Duodenal mucosa (tissue), 2 donors: ENCODE data around the gene SCGB3A1.

Experiments used
- H3K27ac ChIP-seq: one replicate; pipeline ENCODE4 v1.7.0; 2013; ENCODE audit warnings: low read depth, low read length
- H3K27me3 ChIP-seq, 2 donors: one replicate each; pipeline ENCODE4 v1.7.0; 2013; ENCODE audit warnings: low read length in 2 of 2, control low read depth in 1 of 2; ENCODE audit not compliant: insufficient read depth in 2 of 2, control insufficient read depth in 1 of 2
- H3K36me3 ChIP-seq, 2 donors: one replicate each; pipeline ENCODE4 v1.7.0; 2013; ENCODE audit warnings: low read length in 2 of 2, control low read depth in 1 of 2; ENCODE audit not compliant: insufficient read depth in 2 of 2, control insufficient read depth in 1 of 2
- H3K4me1 ChIP-seq, 2 donors: one replicate each; pipeline ENCODE4 v1.7.0; 2013; ENCODE audit warnings: low read length in 2 of 2, control low read depth in 1 of 2; ENCODE audit not compliant: insufficient read depth in 2 of 2, control insufficient read depth in 1 of 2
- H3K4me3 ChIP-seq, 2 donors: one replicate each; pipeline ENCODE4 v1.7.0; 2013; ENCODE audit warnings: low read length in 2 of 2, low read depth in 1 of 2
- H3K9ac ChIP-seq, 2 donors: one replicate each; pipeline ENCODE4 v1.7.0; 2013; ENCODE audit warnings: low read length in 2 of 2, low read depth in 1 of 2
- H3K9me3 ChIP-seq, 2 donors: one replicate each; pipeline ENCODE4 v1.7.0; 2013; ENCODE audit warnings: low read length in 2 of 2, control low read depth in 1 of 2; ENCODE audit not compliant: control insufficient read depth in 1 of 2

SCGB3A1 gene

GRCh38 chr5:180605554-180606214 lies 14.4 kb upstream of the SCGB3A1 start:
- Histone ChIP-seq H3K4me3 (no peak overlapping the region), H3K27ac (no peak overlapping the region), H3K9me3 (no peaks in the 10 kb centered on the region), H3K27me3 (no peaks in the 10 kb centered on the region), H3K36me3 (no peaks in the 10 kb centered on the region), H3K9ac (no peak overlapping the region), H3K4me1 (no peaks in the 10 kb centered on the region)

- no peaks in the 10 kb centered on the region for H3K9me3 ChIP-seq
- H3K27ac ChIP-seq, result no peak overlapping the region
- H3K4me1 ChIP-seq, result no peaks in the 10 kb centered on the region
- no peak overlapping the region for H3K9ac ChIP-seq
- H3K27me3 ChIP-seq, result no peaks in the 10 kb centered on the region
- no peak overlapping the region for H3K4me3 ChIP-seq
- H3K36me3 ChIP-seq, result no peaks in the 10 kb centered on the region
These were observed 13.0 kb upstream of the SCGB3A1 start for GRCh38 chr5:180604271-180604670.

GRCh38 chr5:180603076-180603594 lies 11.8 kb upstream of the SCGB3A1 start:
- no peaks in the 10 kb centered on the region for H3K36me3 ChIP-seq
- H3K4me3 ChIP-seq, result no peak overlapping the region

GRCh38 chr5:180602481-180603075 lies 11.3 kb upstream of the SCGB3A1 start:
- Histone ChIP-seq H3K27ac (no peak overlapping the region), H3K4me1 (no peaks in the 10 kb centered on the region), H3K4me3 (no peak overlapping the region), H3K9ac (no peak overlapping the region), H3K27me3 (no peaks in the 10 kb centered on the region), H3K36me3 (no peaks in the 10 kb centered on the region), H3K9me3 (no peaks in the 10 kb centered on the region)

More at GRCh38 chr5:180603076-180603594, 11.8 kb upstream of the SCGB3A1 start:
- H3K27me3 ChIP-seq, result no peaks in the 10 kb centered on the region
- no peaks in the 10 kb centered on the region for H3K4me1 ChIP-seq
- H3K27ac ChIP-seq, result no peak overlapping the region
- no peak overlapping the region for H3K9ac ChIP-seq
- no peaks in the 10 kb centered on the region for H3K9me3 ChIP-seq

GRCh38 chr5:180601591-180602480 lies 10.5 kb upstream of the SCGB3A1 start:
- Histone ChIP-seq H3K27ac (no peak overlapping the region), H3K4me3 (no peak overlapping the region), H3K27me3 (no peaks in the 10 kb centered on the region), H3K36me3 (no peaks in the 10 kb centered on the region), H3K9ac (no peak overlapping the region), H3K9me3 (no peaks in the 10 kb centered on the region), H3K4me1 (no peaks in the 10 kb centered on the region)

GRCh38 chr5:180600554-180601041 lies 9.3 kb upstream of the SCGB3A1 start:
- H3K36me3 ChIP-seq, result no peaks in the 10 kb centered on the region
- no peaks in the 10 kb centered on the region for H3K27me3 ChIP-seq
- H3K9ac ChIP-seq, result no peak overlapping the region
- no peaks in the 10 kb centered on the region for H3K4me1 ChIP-seq
- no peak overlapping the region for H3K4me3 ChIP-seq
- H3K27ac ChIP-seq, result no peak overlapping the region
- no peaks in the 10 kb centered on the region for H3K9me3 ChIP-seq

- Histone ChIP-seq H3K27ac (no peak overlapping the region), H3K9ac (no peak overlapping the region), H3K4me3 (no peak overlapping the region), H3K36me3 (no peaks in the 10 kb centered on the region), H3K4me1 (no peaks in the 10 kb centered on the region), H3K27me3 (no peaks in the 10 kb centered on the region), H3K9me3 (no peaks in the 10 kb centered on the region)
These were observed 8.8 kb upstream of the SCGB3A1 start for GRCh38 chr5:180599981-180600553.

- no peak overlapping the region for H3K27ac ChIP-seq
- H3K27me3 ChIP-seq, result no peaks in the 10 kb centered on the region
- H3K9me3 ChIP-seq, result no peaks in the 10 kb centered on the region
- H3K4me1 ChIP-seq, result no peaks in the 10 kb centered on the region
- H3K4me3 ChIP-seq, result no peak overlapping the region
- no peaks in the 10 kb centered on the region for H3K36me3 ChIP-seq
- H3K9ac ChIP-seq, result no peak overlapping the region
These were observed 8.3 kb upstream of the SCGB3A1 start for GRCh38 chr5:180599590-180599914.

- H3K4me3 ChIP-seq, result no peak overlapping the region
- no peaks in the 10 kb centered on the region for H3K9me3 ChIP-seq
- no peak overlapping the region for H3K27ac ChIP-seq
- H3K27me3 ChIP-seq, result no peaks in the 10 kb centered on the region
- no peaks in the 10 kb centered on the region for H3K36me3 ChIP-seq
- no peaks in the 10 kb centered on the region for H3K4me1 ChIP-seq
- H3K9ac ChIP-seq, result no peak overlapping the region
These were observed 7.7 kb upstream of the SCGB3A1 start for GRCh38 chr5:180598797-180599589.
